Measurements from ENCODE around the gene GOLGA7B. TPM values are rescaled to one million over a fixed set of nuclear protein-coding genes. Genes with fewer than 3 reads are reported as not detected.

The GOLGA7B gene
- total and polyA plus RNA-seq, 9 of the 15 experiments (the other 6 are each of a cell fraction or from before 2014, with no cell fraction given) = 0.03 to 0.07 (median 0.04) TPM; not detected in 3

DNA sequence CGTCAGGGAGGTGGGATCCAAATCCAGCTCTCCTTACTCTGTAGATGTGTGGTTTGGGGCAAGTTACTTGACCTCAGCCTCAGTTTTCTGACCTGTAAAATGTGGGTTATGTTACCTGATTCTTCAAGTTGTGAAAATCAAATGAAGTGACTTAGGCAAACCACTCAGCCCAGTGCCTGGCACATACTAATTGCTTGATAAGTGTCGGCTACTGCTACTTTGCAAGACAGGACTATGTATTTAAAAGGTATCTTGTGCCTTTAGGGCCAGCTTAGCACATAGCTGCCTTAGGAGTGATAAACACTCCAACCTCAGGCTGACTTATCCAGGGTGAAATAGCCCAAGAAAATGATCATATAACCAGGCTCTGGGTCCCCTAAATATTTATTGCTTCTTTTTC, 42.9 kb downstream of the GOLGA7B start:
- H3K27ac ChIP-seq (ENCODE audit: extremely low read depth, low read depth, low read length) = no peak overlapping the region
- H3K79me2 ChIP-seq (ENCODE audit: control insufficient read depth, insufficient read depth, low read length) = no peaks in the 10 kb centered on the region
- H3K4me3 ChIP-seq = no peak overlapping the region
- no peak for DNase-seq (ENCODE audit: extremely low read depth in 1 of 4, low spot score in 3 of 4)
- FAIRE-seq = no peak
- in situ Hi-C loops (cut with MboI) = no loop called here
- TF ChIP-seq PHB2 (IDR thresholded peaks at IDR 0.05; ENCODE audit: low read depth) (no peak), SOX6 (IDR thresholded peaks at IDR 0.05) (no peak), SMAD4 (CRISPR knock-in tag; conservative IDR thresholded peaks at IDR 0.05) (no peak), POLR2H (tag; IDR thresholded peaks at IDR 0.05; ENCODE audit: low read depth) (no peak), HMG20B (CRISPR knock-in tag; IDR thresholded peaks at IDR 0.05) (no peak), EP300 (IDR thresholded peaks at IDR 0.05; ENCODE audit: low read length) (no peak), DPF2 (IDR thresholded peaks at IDR 0.05) (no peak), ADNP (tag; IDR thresholded peaks at IDR 0.05) (no peak)
- TF ChIP-seq, protein P1, sequence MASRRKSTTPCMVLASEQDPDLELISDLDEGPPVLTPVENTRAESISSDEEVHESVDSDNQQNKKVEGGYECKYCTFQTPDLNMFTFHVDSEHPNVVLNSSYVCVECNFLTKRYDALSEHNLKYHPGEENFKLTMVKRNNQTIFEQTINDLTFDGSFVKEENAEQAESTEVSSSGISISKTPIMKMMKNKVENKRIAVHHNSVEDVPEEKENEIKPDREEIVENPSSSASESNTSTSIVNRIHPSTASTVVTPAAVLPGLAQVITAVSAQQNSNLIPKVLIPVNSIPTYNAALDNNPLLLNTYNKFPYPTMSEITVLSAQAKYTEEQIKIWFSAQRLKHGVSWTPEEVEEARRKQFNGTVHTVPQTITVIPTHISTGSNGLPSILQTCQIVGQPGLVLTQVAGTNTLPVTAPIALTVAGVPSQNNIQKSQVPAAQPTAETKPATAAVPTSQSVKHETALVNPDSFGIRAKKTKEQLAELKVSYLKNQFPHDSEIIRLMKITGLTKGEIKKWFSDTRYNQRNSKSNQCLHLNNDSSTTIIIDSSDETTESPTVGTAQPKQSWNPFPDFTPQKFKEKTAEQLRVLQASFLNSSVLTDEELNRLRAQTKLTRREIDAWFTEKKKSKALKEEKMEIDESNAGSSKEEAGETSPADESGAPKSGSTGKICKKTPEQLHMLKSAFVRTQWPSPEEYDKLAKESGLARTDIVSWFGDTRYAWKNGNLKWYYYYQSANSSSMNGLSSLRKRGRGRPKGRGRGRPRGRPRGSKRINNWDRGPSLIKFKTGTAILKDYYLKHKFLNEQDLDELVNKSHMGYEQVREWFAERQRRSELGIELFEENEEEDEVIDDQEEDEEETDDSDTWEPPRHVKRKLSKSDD (conservative IDR thresholded peaks at IDR 0.05; ENCODE audit: low read length) = no peak
- TF ChIP-seq, protein P2, sequence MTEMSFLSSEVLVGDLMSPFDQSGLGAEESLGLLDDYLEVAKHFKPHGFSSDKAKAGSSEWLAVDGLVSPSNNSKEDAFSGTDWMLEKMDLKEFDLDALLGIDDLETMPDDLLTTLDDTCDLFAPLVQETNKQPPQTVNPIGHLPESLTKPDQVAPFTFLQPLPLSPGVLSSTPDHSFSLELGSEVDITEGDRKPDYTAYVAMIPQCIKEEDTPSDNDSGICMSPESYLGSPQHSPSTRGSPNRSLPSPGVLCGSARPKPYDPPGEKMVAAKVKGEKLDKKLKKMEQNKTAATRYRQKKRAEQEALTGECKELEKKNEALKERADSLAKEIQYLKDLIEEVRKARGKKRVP (CRISPR knock-in tag; IDR thresholded peaks at IDR 0.05) = no peak
- H3K4me1 ChIP-seq (replicated peaks in 1 of 2; ENCODE audit: control insufficient read depth in 2 of 2, insufficient read depth in 2 of 2, low read length in 2 of 2) = peaks cover 14 to 17% of the 10 kb centered on the region in 2 experiments
- WGBS (ENCODE audit: insufficient coverage, low coverage, missing lambda C conversion rate) = 33% methylated on average over 2 of the region's 2 CpGs
- intact Hi-C loops (cut with micrococcal nuclease) = no loop called here
- peaks cover 4 to 6% of the 10 kb centered on the region in 2 experiments; a peak in 2 of 5 replicates for H3K27me3 ChIP-seq (ENCODE audit: control insufficient read depth in 2 of 2, insufficient read depth in 2 of 2, low read length in 2 of 2)
- no TSS peak for BruUV-seq (replicated peaks)
- no peaks in the 10 kb centered on the region for H3K9me1 ChIP-seq (ENCODE audit: control insufficient read depth, insufficient read depth, low read length)
- H4K20me1 ChIP-seq (replicated peaks; ENCODE audit: control insufficient read depth, insufficient read depth, low read length) = no peaks in the 10 kb centered on the region
- no peak overlapping the region for H3K4me2 ChIP-seq (ENCODE audit: insufficient read depth, low read length)
- no peak overlapping the region; a peak in 1 of 4 replicates for H3K9ac ChIP-seq (ENCODE audit: insufficient read depth in 1 of 2, low read depth in 2 of 2, low read length in 2 of 2)
- CTCF ChIA-PET (ENCODE audit: low intra/inter-chr PET ratio) = no interaction called here
- no peak overlapping the region for H2AFZ ChIP-seq (ENCODE audit: low read depth, low read length)
- no peaks in the 10 kb centered on the region for H3K36me3 ChIP-seq (ENCODE audit: control insufficient read depth, insufficient read depth, low read length)
- POLR2A ChIA-PET = no interaction called here
- no peaks in the 10 kb centered on the region for H3K9me3 ChIP-seq (replicated peaks; ENCODE audit: control insufficient read depth, insufficient read depth, low read depth, low read length)
- ATAC-seq = no peak

Measured in K562 (cell line).